Activated effector memory CD4-positive, alpha-beta T cell treated with Interleukin-2 at 50 U/mL for 16 hours (primary cell): ENCODE results near the gene NAXE.
"Not testable (repeated sequence)": the region's sequence is repeated elsewhere in the genome, so short reads cannot be mapped to it uniquely, and the experiment has no call there.

Source experiments
- DNase-seq: peaks from one replicate; pipeline ENCODE4 v3.0.0-alpha.2; 2020

Gene NAXE

GRCh38 chr1:156571261-156571852 is 20.2 kb upstream of the NAXE start:
- DNase-seq = no peak

GRCh38 chr1:156571919-156572662 is 19.5 kb upstream of the NAXE start, which contains the start of gene IQGAP3:
TSS of gene IQGAP3 (minus strand) at chr1:156572565. CDS start at chr1:156572529, 36 bp downstream.
- DNase-seq = peak; percentile 63

DNA sequence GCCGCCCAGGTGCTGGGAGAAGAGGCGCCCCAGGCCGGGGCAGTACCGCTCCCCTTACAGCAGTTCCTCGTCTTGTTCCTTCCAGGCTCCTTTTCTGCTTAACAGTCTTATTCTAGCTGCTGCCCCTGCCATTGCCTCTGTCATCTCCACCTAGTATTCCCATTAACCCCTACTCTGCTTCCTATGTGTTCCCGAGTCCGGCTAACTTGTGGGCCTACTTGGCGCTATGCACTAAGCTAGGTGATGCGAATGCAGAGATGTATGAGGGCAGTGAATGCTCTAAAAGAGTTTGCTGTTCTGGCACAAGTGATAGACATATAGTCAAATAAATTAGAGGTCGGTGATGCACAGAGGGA is 18.9 kb upstream of the NAXE start:
- no peak for DNase-seq

DNA sequence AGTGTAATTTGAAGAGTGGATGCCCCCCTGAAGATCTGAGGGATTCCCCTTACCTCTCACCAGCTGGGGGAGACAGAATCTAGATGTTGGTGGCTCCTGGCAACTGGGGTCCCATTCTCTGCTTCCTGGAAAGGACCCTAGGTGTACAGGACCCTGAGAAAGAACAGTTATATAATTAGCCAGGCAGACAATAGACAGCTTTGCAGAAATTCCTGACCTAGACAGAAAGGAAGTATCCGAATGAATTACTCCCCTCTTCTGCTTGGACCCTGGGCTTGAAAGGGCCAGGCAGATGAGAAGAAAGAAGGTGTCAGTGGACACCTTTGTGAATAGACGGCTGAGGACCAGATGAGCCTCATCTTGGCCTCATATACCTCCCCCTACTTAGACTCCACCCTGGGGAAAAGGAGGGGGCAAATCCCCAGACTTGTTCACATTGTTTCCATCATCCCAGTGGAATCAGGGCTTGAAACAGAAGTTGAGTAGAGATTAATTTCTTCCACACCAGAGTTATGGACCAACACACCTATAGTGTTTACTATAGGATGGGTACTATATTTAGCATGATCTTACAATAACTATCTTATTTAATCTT is 17.4 kb upstream of the NAXE start:
- DNase-seq = no peak

DNA sequence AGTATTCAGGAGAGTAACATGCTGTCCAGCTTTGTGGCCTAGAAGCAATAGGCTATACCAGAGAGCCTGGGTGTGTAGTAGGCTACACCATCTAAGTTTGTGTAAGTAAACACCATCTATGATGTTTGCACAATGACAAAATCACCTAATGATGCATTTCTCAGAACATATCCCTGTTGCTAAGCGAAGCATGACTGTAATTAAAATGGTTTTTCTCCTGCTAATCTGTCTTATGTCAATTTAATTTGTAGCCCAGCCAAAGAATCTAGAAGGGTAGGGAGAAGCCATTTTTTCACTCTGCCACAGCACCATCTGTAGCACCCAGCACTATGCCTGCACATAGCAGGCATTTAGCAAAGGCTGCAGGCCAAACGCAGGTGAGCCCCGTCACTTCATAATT is 14.0 kb upstream of the NAXE start:
- DNase-seq = no peak

DNA sequence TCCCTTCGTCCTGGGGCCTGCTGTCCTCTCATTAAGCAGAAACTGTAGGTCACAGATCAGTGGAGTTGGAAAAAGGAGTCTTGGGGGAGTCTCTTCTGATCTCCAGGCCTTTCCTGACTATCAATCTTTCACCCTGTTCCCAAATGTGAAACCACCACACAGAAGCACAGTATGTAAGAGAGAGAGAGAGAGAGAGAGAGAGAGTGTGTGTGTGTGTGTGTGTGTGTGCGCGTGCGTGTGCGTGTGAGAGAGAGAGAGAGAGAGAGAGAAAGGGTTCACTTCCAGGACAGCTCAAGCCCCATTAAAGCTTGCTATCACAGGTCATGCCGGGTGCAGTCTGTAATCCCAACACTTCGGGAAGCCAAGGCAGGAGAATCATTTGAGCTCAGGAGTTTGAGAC is 13.5 kb upstream of the NAXE start:
- no peak for DNase-seq

DNA sequence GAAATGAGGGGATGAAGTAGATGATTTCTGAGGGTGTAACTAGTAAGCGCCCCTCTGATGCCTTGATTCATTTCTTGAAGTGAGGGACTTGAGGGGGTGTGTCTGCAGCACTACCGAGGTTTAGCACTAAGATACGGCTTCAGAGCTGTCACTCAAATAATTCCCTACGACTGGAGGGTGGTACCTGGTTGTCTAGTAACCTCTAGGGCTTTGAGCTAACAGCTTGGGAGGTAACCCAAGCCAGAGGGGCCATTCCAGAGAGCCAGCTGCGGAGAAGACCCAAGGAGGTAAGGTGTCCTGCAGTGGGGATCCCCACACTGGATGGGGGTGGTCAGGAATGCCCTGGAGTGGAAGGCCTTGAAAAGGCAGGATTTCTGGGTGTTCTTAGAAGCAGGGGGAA is 12.1 kb upstream of the NAXE start, which contains the start of gene TTC24:
Gene TTC24 (plus strand): TSS at position 252 of the 400 bp plus-strand sequence. CDS start 1,642 bp downstream, outside the sequence.
- DNase-seq = no peak

DNA sequence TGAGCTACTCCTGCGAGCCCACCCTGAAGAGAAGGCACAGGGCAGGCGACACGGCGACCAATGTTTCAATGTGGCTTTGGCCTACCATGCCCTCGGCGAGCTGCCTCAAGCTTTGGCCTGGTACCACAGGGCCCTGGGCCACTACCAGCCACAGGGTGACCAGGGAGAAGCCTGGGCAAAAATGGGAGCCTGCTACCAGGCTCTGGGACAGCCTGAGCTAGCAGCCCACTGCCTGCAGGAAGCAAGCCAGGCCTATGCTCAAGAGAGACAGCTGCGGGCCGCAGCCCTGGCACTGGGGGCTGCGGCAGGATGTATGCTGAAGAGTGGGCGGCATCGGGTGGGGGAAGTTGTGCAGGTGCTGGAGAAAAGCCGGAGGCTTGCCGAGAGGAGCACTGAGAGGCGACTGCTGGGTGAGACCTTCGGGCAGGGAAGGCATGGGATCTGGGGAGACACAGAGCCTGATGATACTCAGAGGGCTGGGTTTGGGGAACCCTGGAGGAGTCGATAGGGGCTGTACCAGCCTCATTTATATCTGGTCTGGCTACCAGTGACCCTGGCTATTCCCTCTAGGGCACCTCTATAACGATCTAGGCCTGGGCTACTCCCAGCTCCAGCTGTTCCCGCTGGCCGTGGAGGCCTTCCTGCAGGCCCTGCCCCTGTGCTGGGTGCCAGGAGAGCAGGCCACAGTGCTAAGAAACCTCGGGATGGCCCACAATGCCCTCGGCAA is 9.8 kb upstream of the NAXE start:
- DNase-seq = no peak

- no peak for DNase-seq
Measured at GRCh38 chr1:156582388-156583017, 9.1 kb upstream of the NAXE start.

- peak; percentile 41 for DNase-seq
Measured at GRCh38 chr1:156583821-156584622, 7.6 kb upstream of the NAXE start.

DNA sequence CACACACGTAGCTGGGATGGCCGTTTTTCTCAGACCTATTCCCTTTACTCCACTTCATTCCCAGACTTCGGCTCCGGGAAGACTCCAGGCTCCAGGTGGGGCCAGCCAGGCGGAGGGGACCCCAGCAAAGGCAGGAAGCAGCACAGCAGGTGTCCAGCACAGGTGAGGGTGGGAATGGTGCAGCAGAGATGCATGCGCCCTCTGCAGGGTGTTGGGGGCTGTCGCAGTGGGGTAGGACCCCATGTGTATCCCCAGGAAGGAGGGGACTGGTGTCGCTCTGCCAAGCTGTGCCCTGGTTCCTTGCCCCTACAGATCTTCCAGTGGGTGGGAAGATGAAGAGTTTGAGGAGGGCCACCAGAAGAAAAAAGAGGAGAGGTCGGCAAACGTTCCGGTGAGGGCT is 6.8 kb upstream of the NAXE start:
- DNase-seq = no peak

GRCh38 chr1:156586323-156586722 is 5.3 kb upstream of the NAXE start:
- DNase-seq = no peak

DNA sequence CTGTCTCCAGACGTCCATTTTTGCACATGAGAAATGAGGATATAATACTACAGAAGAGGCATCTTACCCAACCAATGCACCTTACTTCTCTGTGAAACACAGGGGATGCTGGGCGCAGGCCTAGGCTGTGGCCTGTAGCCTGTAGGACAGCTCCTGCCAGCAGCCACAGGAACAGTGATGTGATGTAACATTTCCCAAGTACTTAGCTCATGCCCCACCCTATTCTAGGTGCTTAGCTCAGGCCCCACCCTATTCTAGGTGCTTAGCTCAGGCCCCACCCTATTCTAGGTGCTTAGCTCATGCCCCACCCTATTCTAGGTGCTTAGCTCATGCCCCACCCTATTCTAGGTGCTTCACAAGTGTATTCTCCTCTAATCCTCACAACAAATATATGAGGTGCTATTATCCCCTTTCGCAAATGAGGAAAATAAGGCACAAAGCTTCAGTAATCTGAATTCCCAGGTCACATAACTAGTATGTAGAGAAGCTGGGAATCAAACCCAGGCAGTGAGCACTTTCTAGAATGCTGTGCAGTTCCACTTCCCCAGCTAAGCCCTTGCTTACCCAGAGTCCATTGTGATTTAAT is 4.6 kb upstream of the NAXE start:
- no peak for DNase-seq

DNA sequence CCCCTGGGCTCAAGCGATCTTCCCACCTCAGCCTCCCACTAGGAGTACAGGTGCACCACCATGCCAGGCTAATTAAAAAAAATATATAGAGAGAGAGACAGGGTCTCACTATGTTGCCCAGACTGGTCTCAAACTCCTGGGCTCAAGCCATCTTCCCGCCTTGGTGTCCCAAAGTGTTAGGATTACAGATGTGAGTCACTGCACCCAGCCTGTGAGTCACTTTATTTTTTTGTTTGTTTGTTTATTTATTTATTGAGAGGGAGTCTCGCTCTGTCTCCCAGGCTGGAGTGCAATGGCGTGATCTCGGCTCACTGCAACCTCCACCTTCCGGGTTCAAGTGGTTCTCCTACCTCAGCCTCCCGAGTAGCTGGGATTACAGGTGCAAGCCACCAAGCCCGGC is 3.6 kb upstream of the NAXE start:
- not testable (repeated sequence) for DNase-seq

- no peak for DNase-seq
Measured at GRCh38 chr1:156589546-156589945, 2.0 kb upstream of the NAXE start.

DNA sequence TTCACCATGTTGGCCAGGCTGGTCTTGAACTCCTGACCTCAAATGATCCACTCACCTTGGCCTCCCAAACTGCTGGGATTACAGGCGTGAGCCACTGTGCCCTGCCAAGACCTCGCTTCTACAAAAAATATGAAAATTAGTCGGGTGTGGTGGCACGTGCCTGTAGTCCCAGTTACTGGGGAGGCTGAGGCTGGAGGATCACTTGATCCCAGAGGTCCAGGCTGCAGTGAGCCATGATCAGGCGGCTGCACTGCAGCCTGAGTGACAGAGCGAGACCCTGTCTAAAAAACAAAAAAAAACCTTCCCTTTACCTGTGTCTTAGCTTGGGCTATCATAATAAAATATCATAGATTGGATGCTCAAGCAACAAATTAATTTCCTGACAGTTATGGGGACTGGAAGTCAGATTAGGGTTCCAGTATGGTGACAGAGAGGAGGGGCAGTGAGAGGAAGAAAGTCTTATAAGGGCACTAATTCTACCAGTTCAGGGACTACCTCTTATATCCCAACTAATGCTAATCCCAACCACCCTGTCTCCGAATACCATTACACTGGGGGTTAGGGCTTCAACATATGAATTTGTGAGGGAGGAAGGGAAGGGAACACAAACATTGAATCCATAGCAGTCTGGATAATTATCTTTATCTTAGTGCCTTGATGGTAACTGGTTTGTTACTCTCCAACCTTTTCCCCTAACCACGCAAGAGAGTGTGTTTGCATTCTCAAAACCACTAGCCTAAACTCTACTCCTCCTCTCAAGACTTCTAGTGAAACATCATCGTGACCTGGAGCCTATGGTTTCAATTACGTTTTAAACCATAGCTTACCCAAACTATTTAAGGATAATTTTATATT is 1.0 kb upstream of the NAXE start:
- no peak for DNase-seq

DNA sequence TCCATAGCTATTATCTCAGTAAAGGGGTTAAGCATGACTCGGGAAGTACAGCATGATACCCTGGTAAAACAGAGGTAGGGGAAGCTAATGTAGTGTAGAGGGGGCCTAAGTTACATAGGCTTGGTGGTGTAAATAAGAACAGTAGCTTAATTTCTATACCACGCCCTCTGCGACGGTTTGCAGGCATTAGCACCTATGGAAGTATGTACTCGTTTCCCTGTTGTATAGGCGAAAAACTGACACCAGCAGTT is 470 bp upstream of the NAXE start:
- DNase-seq = no peak

DNA sequence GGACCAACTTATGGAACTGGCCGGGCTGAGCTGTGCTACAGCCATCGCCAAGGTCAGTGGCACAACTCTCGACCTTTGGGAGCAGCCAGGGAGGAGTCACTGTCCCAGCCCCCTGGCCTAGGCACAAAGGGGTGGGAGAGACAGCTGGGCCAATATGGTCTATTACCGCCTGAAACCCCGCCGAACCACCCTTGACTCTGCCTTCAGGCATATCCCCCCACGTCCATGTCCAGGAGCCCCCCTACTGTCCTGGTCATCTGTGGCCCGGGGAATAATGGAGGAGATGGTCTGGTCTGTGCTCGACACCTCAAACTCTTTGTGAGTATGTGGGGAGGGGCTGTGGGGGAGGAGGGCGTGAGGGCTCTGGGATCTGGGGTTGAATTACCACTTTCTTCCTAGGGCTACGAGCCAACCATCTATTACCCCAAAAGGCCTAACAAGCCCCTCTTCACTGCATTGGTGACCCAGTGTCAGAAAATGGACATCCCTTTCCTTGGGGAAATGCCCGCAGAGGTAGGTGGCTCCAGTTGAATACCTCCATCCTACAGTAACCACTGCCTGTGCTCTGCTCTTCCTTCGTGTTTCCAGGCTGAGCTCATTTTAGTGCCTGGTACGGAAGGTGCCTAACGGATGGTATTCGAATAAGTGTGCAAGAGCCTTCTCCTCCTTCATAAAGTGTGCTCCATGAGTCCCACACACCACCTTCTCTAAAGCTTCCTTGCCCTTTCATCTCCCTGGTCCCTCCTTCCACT is 758 bp downstream of the NAXE start:
- no peak for DNase-seq

- DNase-seq = no peak
Measured at GRCh38 chr1:156592910-156593660, 1.5 kb downstream of the NAXE start.

DNA sequence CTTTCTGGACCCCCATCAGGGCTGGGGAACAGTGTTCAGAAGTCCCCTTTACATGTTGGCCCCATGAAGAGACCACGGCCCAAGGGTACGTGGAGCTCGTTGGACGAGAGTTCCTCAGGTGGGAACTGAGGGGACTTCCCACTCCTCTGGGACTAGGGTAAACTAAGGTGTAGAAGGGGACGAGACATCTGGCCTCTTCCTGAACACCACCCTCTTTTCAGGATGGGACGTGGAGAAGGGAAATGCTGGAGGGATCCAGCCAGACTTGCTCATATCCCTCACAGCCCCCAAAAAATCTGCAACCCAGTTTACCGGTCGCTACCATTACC is 2.0 kb downstream of the NAXE start:
- no peak for DNase-seq
